Esophagus muscularis mucosa (tissue), 4 donors: Measurements from ENCODE around the gene AQR. TPM values are rescaled to one million over a fixed set of nuclear protein-coding genes. Genes with fewer than 3 reads are reported as not detected.

Experiments used
- DNase-seq: peaks from one replicate; pipeline ENCODE4 v3.0.0-alpha.2; 2017; ENCODE audit errors: extremely low spot score
- H3K27ac ChIP-seq, 4 donors: fragments of 200-600 bp; sonication (generic); replicated peaks in 1 of 4; 1 replicate in 3 of 4; 2 replicates in 1 of 4; pipeline ENCODE4 v1.5.1; 2016 to 2019; ENCODE audit warnings: mild to moderate bottlenecking in 1 of 4
- H3K27me3 ChIP-seq, 4 donors: fragments of 200-600 bp; sonication (generic); one replicate each; pipeline versions ENCODE4 v1.5.1 to v1.6.0; 2016 to 2019
- H3K36me3 ChIP-seq, 4 donors: fragments of 200-600 bp; sonication (generic); one replicate each; pipeline ENCODE4 v1.5.1; 2016 to 2019
- H3K4me1 ChIP-seq, 4 donors: fragments of 200-600 bp; sonication (generic); one replicate each; pipeline ENCODE4 v1.5.1; 2016 to 2019
- H3K4me3 ChIP-seq, 4 donors: fragments of 200-600 bp; sonication (generic); 1 replicate in 2 of 4; 2 replicates in 2 of 4; pipeline ENCODE4 v1.5.1; 2016 to 2019; ENCODE audit warnings: mild to moderate bottlenecking in 4 of 4, moderate library complexity in 1 of 4
- H3K9me3 ChIP-seq, 4 donors: fragments of 200-600 bp; sonication (generic); 1 replicate in 3 of 4; 2 replicates in 1 of 4; pipeline ENCODE4 v1.5.1; 2016 to 2019
- CTCF ChIP-seq, 3 experiments: fragments of 200-600 bp in 2 of 3; fragments of 450-650 bp in 1 of 3; sonication (generic) in 2 of 3; IDR thresholded peaks; one replicate each; pipeline ENCODE4 v1.5.1; 2017 to 2019; ENCODE audit warnings: antibody characterized with exemption in 3 of 3, mild to moderate bottlenecking in 2 of 3, moderate library complexity in 1 of 3
- EP300 ChIP-seq: sonication (generic); formaldehyde crosslinking; IDR thresholded peaks from one replicate; pipeline ENCODE4 v1.6.1; 2017; ENCODE audit warnings: antibody characterized with exemption
- POLR2A ChIP-seq: fragments of 450-650 bp; IDR thresholded peaks from one replicate; pipeline ENCODE4 v1.6.1; 2017; ENCODE audit warnings: antibody characterized with exemption, moderate library complexity, mild to moderate bottlenecking, low read depth
- POLR2AphosphoS5 ChIP-seq, 2 donors: sonication (generic); formaldehyde crosslinking; IDR thresholded peaks; one replicate each; pipeline ENCODE4 v1.6.1; 2017; ENCODE audit warnings: antibody characterized with exemption in 2 of 2
- WGBS: methylation state at CpG from one replicate; pipeline ENCODE4 v1.1.5; 2018; 5-methylcytosine and 5-hydroxymethylcytosine counted together
- intact Hi-C: fragments of 100-400 bp; cut with DNase I; formaldehyde crosslinking; loops from one replicate; pipeline ENCODE4 v1.15.1; 2023
- total RNA-seq, 4 donors: library from RNA; depleted of rRNA; stranded (reverse); fragments of >200 nt; gene quantifications; one replicate each; pipeline versions ENCODE4 v1.1.0 to v1.2.1, GENCODE V29; 2016

AQR gene
- total RNA-seq, 4 donors from 2014 or later = 14.2 to 18.7 (median 16.8) TPM

DNA sequence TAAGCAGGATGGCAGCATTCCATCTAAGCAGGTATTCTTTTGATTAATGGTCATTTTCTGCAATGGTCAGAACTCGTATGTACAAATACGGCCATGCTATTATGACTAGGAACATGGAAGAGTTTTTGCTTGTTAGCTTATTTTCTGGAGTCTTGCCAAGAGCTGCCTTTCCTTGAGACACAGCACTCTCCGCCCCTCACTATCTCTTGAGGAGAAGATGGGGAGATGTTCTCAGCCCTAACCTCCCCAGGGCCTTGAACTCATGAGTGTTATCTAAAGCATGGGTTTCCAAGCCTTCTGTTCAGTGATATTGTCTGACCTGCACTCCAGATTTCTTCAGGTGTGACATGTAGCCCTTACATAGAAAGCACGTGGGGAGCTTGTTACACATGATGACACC, 108.3 kb downstream of the AQR start:
- intact Hi-C loops = no loop called here
- no peak overlapping the region for H3K27ac ChIP-seq
- H3K36me3 ChIP-seq = peaks cover 21 to 82% (median 58%) of the 10 kb centered on the region in 4 donors
- no peak for DNase-seq
- H3K4me3 ChIP-seq = no peak overlapping the region
- no peak for TF ChIP-seq POLR2A
- no peak for TF ChIP-seq POLR2AphosphoS5 (IDR thresholded peaks at IDR 0.05)
- no peak for TF ChIP-seq CTCF (IDR thresholded peaks at IDR 0.05)
- no peak for TF ChIP-seq EP300
- H3K27me3 ChIP-seq = no peaks in the 10 kb centered on the region
- peaks cover 0 to 1% (median under 1%) of the 10 kb centered on the region in 4 donors for H3K4me1 ChIP-seq
- 98% methylated on average over 4 of the region's 4 CpGs for WGBS
- no peaks in the 10 kb centered on the region for H3K9me3 ChIP-seq

- intact Hi-C loops = no loop called here
- Histone ChIP-seq H3K27ac (no peak overlapping the region), H3K4me1 (peaks cover 27 to 50% (median 44%) of the 10 kb centered on the region in 4 donors), H3K27me3 (no peaks in the 10 kb centered on the region), H3K36me3 (peaks cover 12 to 57% (median 34%) of the 10 kb centered on the region in 4 donors), H3K9me3 (no peaks in the 10 kb centered on the region), H3K4me3 (no peak overlapping the region)
- TF ChIP-seq POLR2A = no peak
- TF ChIP-seq POLR2AphosphoS5 (IDR thresholded peaks at IDR 0.05) = no peak
- no peak for TF ChIP-seq CTCF (IDR thresholded peaks at IDR 0.05)
- TF ChIP-seq EP300 = no peak
- no peak for DNase-seq
Measured at GRCh38 chr15:34855893-34856292, 113.6 kb downstream of the AQR start.

DNA sequence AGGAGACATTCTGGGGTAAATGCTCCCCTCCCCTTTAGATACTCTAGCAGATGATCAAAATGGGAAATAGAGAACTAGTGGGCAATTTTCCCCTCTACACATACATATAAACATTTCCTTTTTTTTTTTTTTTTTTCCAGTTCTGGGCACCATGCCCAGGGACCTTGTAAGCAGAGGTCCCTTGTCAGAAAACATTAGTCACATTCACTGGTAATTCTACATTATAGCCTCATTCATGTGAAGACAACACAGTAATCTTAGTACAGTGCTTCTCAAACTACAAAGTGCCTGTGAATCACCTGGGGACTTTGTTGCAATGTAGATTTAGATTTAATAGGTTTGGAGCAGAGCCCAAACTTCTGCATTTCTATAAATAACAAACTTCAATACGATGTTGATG, 114.1 kb downstream of the AQR start:
- WGBS = 29% methylated on average over 1 of the region's 1 CpG

GRCh38 chr15:34854232-34854631, 115.3 kb downstream of the AQR start:
- intact Hi-C loops = no loop called here
- TF ChIP-seq POLR2AphosphoS5 (IDR thresholded peaks at IDR 0.05) (no peak), CTCF (IDR thresholded peaks at IDR 0.05) (no peak), POLR2A (no peak), EP300 (no peak)
- H3K27ac ChIP-seq = no peak overlapping the region
- no peak for DNase-seq
- no peaks in the 10 kb centered on the region for H3K27me3 ChIP-seq
- no peak overlapping the region for H3K4me3 ChIP-seq
- peaks cover 27 to 50% (median 44%) of the 10 kb centered on the region in 4 donors for H3K4me1 ChIP-seq
- 61% methylated on average over 2 of the region's 2 CpGs for WGBS
- H3K9me3 ChIP-seq = no peaks in the 10 kb centered on the region
- peaks cover 8 to 42% (median 24%) of the 10 kb centered on the region in 4 donors for H3K36me3 ChIP-seq

More for the DNA sequence above, 114.1 kb downstream of the AQR start:
- DNase-seq = no peak
- intact Hi-C loops = no loop called here
- H3K4me3 ChIP-seq = no peak overlapping the region
- no peaks in the 10 kb centered on the region for H3K9me3 ChIP-seq
- H3K27me3 ChIP-seq = no peaks in the 10 kb centered on the region
- H3K36me3 ChIP-seq = peaks cover 8 to 53% (median 32%) of the 10 kb centered on the region in 4 donors
- H3K4me1 ChIP-seq = peaks cover 27 to 50% (median 44%) of the 10 kb centered on the region in 4 donors
- H3K27ac ChIP-seq = no peak overlapping the region
- TF ChIP-seq CTCF (IDR thresholded peaks at IDR 0.05) = no peak
- no peak for TF ChIP-seq EP300
- TF ChIP-seq POLR2AphosphoS5 (IDR thresholded peaks at IDR 0.05) = no peak
- TF ChIP-seq POLR2A = no peak
